ENCODE measurements around the gene GRK4.
"Not testable (repeated sequence)": the region's sequence is repeated elsewhere in the genome, so short reads cannot be mapped to it uniquely, and the experiment has no call there.

GRK4 gene

DNA sequence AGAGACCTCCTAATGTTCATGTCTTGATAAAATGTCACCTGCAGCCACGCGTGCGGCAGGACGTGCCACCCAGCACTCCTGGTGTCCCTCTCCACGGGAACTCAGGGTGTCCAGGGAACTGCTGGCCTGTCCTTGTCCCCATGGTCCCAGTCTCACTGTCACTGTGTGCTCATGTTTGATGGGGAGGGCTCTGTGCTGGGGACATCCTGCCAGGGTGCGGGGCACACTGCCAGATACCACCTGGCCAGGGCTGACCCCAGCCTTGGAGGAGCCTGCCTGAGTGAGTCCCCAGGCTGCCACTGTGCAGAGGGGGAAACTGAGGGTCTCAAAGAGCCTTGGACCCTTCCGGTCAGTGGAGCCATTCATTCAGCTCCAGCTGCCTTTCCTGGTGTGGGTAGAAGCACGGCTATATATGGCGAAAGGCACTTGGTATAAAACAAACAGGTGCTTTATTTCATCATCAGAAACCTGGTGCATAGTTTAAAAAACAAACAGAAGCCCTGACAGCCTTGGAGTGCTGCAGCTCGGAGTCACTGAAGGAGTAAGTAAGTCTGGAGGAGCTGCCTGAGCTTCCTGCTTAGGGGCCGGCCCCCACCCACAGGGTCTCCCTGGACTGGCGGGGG is 33.1 kb upstream of the GRK4 start:
- DNase-seq (ENCODE audit: low read depth, low spot score) = no peak
- H3K4me3 ChIP-seq (ENCODE audit: low read length) = no peak overlapping the region

DNA sequence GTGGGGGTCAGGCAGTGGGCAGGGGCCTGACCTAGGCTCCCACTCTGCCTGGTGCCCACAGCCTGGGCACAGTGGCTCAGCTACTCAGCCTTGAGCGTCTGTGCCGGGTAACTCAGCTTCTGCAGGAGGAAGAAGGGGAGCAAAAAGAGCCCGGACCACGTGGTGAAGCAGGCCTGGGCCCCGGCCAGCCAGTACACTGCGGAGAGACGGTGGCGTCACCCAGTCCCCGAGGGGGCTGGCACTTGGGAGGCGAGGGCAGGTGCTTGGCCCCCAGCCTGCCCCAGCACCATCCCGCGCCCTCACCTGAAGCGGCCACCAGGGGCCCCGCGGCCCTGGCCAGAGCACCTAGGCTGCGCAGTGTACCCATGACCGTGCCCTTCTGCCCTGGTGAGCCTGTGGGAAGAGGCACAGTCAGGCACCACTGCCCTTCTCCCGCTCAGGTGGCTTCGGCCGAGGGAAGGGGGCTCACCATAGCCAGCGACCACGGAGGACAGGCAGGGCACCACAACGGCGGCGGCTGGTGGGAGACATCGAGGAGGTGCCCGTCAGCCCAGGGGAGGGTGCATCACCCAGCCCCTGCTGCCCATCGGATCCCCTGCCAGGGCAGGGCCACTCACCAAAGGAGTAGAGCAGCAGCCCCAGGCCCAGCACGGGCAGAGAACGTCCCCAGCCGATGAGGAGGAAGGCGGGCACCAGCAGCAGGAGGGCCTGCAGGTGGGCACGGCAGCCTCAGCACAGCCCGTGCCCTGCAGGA is 32.4 kb upstream of the GRK4 start:
- no peak for DNase-seq (ENCODE audit: low read depth, low spot score)
- H3K4me3 ChIP-seq (ENCODE audit: low read length) = no peak overlapping the region

DNA sequence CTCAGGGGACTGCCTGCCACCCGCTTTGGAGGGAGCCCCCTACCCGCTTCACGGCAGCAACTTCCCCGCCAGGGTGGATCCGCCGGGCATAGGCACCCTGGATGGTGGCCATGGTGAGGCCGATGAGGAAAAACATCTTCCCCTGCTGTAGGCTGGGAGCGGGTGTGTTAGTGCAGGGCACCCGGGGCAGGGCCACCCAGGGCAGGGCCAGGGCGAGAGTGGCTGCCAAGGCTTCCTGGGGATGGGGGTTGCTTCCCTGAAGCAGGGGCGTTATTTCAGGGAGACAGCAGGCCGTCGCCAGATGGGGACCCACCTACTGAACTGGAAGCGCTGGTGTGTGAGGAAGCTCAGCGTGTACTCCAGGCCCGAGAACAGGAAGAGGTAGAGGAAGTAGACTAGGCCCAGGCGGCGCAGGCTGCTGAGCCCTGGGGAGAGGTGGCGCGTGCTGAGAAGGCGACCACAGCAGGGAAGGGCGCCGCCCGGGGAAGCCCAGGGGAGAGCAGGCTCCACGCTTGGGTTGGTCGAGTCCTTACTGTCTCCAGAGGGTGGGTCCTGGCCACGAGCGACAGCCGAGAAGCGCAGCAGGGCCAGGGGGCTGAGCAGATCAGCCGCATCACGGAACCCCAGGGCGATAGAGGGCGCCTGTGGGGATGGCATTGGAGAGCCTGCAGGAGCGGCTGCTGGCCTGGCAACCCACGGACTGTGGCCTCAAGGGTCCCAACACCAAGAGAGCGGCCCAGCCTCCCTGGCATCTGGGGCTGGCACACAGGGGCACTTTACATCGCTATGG is 31.7 kb upstream of the GRK4 start:
- DNase-seq (ENCODE audit: low read depth, low spot score) = no peak
- no peak overlapping the region for H3K4me3 ChIP-seq (ENCODE audit: low read length)

DNA sequence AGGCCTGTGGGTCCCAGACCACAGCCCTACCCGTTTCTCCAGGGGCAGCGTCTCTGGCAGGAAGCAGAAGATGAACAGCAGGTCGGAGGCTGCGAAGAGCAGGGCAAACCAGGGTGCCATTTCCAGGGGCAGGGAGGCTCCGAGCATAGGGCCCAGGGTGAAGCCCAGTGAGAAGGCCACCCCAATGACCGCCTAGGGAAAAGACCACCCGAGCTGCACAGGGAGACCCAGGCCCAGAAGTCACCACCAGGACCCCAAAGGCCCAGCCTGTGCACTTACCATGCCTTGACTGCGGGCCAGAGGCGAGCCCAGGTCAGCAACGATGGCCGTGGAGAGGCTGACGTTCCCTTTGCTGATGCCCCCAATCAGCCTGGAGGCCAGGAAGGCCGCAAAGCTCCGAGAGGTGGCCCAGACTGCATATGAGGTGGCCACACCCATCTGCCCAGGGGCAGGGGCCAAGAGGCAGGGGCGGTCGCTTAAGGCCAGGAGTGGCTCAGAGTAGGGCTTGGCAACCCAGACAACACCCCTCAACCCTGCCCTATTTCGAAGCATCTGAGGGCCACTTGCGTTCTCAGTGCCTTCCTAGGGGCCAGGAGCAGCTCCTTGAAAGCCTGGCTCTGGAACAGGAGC is 30.9 kb upstream of the GRK4 start:
- DNase-seq (ENCODE audit: low read depth, low spot score) = no peak
- no peak overlapping the region for H3K4me3 ChIP-seq (ENCODE audit: low read length)

DNA sequence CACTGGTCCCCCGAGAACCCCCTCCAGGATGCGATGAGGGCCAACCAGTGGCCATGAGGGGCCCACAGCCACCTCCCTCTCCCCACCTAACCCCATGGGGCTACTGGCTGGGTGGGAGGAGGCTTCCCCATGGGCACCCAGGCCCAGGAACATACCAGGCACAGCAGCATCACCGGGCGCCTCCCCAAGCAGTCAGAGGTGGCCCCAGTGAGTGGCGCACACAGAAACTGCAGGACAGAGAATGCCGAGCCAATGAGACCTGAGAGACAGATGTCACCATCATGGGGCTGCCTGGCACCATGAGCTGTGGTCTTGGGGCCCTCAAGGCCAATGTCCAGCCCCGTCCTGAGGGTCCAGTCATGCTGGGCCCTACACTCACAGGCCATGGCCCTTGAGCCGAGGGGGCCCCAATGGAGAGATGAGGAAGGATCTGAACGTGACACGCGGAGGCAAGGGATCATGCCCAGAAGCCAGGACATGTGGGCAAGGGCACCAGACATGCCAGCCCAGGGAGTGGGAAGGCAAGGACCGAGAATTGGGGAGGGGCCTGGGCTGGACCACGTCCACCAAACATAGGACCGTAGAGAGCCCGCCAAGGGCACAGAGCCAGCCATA is 30.3 kb upstream of the GRK4 start:
- H3K4me3 ChIP-seq (ENCODE audit: low read length) = no peak overlapping the region
- no peak for DNase-seq (ENCODE audit: low read depth, low spot score)

DNA sequence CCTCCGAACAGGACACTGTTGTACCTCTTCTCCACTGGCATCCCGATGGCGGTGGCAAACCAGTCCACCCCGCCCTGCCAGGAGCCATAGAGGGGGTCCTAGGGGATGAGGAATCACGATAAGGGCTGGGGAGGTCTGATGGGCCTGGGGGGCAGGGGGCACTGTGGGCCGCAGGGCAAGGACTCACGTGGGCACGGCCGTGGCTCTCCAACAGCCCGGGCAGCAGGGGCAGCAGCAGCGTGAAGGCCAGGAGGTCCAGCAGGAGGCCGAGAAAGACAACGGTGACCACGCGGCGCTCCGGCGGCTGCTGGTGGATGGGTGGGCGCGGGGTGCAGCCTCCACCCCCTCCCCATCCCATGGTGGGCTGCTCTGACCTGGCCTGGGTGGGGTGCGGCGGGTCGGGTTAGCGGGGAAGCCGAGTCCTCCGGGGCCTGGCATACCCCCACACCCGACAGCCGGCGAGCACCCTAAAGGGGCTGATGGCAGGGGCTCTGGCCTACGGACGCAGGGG is 29.8 kb upstream of the GRK4 start:
- DNase-seq (ENCODE audit: low read depth, low spot score) = no peak
- peak overlapping the region; percentile 57 for H3K4me3 ChIP-seq (ENCODE audit: low read length)

DNA sequence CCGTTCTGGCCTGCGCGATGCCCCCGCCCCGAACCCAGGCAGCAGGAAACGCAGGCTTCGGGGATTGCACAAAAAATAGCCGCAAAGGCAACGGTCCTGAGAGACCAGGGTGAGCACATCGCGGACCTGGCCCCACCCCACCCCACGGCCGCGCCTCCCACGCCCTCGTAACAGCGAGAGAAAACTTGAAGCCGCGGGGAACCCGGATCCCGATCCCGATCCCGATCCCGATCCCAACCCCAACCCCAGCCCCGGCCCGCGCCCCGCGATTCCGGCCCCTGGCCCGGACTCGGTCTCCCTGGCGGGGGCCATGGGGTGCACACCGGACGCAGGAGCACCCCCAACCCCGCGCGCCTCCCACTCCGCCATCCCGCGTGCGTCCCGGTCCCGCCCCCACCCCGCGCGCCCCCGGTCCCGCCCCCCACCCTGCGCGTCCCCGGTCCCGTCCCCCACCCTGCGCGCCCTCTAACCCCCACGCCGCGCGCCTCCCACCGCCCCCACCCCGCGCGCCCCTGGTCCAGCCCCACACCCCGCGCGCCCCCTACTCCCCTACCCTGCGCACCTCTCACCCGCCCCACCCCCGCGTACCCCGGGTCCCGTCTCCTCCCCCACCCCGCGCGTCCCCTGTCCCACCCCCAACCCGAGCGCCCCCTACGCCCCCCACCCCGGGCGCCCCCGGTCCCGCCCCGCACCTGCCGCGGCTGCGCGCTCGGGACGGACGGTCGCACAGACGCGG is 29.1 kb upstream of the GRK4 start:
- H3K4me3 ChIP-seq (ENCODE audit: low read length) = peak overlapping the region; percentile 86
- DNase-seq (ENCODE audit: low read depth, low spot score) = no peak

DNA sequence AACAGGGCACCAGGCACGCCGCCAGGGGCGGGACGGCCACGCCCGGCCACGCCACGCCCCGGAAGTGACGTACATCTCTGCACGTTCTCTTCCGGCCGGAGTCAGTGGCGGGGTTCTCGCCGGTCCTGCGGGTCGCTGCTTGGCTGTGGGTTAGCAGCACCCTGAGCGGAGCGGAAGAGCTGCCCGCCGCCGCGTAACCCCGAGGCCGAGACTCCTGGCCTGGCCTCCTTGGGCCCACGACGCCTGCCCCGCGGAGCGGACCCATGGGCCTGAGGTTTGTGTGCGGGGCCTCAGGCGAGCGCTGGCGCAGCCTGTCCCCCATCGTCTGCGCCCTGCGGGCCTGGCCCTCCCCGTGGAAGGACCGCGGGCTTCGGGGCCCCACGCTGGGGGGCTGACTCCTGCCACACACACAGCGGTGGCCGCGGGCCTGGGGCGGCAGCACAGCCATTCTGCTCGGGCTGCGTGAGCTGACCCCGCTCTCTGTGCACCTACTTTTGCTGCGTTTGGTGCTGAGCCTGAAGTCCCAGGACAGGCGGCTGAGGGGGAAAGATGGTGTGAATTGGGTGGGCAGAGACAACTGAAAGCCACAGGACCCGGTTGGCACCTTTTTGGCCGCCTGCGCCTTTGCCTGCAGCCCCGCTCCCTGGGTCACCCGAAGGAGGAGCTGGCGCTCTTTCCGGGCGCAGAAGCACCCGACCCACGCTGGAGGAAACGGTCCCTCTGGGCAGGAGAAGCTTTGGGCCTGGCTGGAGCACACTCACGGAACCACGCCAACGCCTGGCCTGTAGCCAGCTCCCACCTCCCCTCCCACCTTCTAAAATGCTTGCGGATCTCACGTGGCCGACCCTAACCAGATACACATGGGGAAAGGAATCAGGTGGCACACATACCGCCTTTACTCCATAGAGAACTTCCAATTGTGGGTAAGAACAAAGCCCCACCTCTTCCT is 28.3 kb upstream of the GRK4 start:
- peak overlapping the region; percentile 86 for H3K4me3 ChIP-seq (ENCODE audit: low read length)
- peak; percentile 85 for DNase-seq (ENCODE audit: low read depth, low spot score)

DNA sequence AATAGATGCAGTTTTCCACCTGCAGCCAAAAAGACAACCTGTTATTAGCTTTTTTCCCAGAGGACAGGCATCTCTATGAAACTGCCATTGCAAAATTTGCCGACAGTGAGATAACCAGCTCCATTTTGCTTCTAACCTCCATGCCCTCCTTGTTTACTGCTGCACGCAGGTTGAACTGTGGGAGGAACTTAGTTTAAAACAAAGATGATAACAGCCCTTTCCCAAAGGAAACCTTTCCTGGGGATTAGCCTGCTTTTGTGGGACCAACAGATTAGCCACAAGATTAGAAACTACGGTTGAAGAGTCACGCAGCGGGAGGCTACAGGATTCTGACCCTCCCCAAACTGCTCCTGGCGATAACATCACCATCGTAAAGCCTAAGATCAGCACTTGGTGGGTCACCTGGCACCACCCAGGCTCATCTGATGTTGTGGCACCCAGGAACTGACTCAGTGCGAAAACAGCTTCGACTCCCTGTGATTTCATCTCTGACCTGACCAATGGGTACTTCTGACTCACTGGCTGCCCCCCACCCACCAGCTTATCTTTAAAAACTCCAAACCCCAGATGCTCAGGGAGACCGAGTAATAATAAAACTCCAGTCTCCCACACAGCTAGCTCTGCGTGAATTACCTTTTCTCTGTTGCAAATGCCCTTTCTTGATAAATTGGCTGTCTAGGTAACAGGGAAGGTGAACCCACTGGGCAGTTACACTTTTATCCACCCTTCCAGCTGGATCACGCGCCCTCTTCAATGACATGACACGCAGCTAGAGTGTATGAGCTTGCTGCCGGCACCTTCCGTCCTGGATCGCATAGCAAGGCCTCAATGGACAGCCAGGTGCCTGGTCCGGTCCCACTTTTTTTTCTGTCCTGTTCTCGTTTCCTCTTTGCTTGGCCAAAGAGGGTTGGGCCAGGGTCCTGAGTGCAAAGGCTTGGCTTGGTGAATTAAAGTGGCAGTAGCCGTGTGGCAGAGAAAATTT is 27.3 kb upstream of the GRK4 start:
- DNase-seq (ENCODE audit: low read depth, low spot score) = no peak
- H3K4me3 ChIP-seq (ENCODE audit: low read length) = peak overlapping the region; percentile 86

DNA sequence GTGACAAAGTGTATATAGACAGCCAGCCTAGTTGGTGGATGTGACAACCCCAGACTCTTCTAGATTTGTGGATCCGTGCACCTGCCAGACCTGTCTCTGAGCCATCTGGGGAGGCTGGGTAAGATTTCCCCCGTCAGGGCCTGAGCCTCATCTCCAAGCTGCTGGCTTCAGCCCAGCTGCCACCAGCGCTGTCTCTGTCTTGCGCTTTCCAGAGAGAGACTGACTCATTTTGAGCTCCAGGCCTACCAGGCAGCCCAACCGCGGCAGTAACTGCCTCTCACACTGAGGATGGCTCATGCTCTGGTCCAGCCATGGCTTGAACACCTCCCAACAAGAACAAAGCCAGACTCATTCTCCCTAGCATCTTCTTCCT is 26.6 kb upstream of the GRK4 start:
- DNase-seq (ENCODE audit: low read depth, low spot score) = no peak
- H3K4me3 ChIP-seq (ENCODE audit: low read length) = no peak overlapping the region

DNA sequence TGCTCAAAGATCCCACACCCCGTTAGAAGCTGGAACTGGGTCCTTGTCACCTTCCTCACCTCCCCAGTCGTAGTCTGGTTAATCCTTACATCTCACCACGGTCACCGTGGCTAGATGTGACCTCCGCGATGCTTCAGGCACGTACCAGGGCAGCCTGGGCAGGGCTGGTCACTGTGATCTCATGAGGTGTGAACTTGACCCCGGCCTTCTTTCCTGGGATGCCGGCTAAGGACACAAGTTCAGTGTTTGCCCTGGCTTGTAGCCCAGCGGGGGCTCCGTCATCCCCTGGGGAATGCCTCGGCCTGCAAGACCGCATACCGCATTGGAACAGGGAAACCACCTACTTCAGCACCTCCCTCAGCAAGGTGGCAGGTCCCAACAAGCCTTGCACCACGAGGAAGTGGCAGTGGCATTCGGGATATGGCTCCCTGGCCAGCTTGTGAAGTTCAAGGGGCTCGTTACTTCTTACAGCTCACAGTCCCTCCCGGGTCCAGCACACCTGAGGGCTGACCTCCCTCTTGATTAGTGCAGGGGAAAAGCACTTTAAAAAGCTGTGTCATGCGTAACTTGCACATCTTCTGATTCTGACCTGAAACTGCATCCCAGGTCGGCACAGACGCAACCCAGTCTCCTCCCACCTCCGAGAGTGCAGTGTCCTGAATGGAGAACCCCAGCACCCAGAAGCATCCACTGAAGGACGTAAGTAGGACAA is 26.1 kb upstream of the GRK4 start:
- H3K4me3 ChIP-seq (ENCODE audit: low read length) = no peak overlapping the region
- no peak for DNase-seq (ENCODE audit: low read depth, low spot score)

DNA sequence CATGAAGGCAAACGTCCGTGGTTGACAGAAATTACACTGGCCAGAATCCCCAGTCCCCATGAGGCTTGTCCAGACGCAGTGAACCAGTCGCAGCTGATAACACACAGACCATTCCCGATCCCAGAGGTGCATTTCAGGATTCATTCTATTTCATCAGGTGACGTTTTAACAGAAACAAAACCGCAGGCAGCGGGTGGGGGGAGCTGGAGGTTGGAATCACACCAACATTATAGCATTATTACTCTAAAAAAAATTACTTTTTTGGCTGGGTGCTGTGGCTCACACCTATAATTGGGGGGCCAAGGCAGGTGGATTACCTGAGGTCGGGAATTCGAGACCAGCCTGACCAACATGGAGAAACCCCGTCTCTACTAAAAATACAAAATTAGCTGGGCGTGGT is 25.4 kb upstream of the GRK4 start:
- no peak for DNase-seq (ENCODE audit: low read depth, low spot score)
- H3K4me3 ChIP-seq (ENCODE audit: low read length) = no peak overlapping the region

DNA sequence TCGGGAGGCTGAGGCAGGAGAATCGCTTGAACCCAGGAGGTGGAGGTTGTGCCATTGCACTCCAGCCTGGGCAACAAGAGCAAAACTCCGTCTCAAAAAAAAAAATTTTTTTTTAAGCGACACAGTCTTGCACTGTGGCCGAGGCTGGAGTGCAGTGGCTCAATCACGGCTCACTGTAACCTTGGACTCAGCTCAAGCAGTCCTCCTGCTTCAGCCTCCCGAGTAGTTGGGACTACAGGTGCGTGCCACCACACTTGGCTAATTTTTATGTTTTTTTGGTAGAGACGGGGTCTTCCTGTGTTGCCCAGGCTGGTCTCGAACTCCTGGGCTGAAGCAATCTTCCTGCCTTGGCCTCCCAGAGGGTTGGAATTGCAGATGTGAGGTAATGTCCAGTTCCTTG is 25.0 kb upstream of the GRK4 start:
- H3K4me3 ChIP-seq (ENCODE audit: low read length); DNase-seq (ENCODE audit: low read depth, low spot score): not testable (repeated sequence)

DNA sequence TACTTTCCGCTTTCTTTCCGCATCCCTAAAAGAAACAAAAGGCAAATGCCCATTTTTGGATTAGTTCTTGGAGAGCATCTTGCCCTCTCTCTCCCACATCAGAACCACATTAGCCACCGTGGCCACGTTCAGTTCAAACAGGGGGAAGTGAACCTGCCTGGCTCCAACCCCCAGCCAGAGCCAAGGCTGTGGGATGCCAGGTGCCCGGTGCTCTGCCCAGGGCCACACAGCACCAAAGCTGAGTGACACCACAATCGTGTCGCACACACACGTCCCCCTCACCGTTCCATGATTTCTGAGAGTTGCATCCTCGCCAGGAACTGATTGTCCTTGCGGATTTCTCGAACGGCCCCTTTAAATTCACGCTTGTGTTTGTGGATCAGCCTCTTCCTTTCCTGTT is 24.5 kb upstream of the GRK4 start:
- no peak for DNase-seq (ENCODE audit: low read depth, low spot score)
- no peak overlapping the region for H3K4me3 ChIP-seq (ENCODE audit: low read length)

DNA sequence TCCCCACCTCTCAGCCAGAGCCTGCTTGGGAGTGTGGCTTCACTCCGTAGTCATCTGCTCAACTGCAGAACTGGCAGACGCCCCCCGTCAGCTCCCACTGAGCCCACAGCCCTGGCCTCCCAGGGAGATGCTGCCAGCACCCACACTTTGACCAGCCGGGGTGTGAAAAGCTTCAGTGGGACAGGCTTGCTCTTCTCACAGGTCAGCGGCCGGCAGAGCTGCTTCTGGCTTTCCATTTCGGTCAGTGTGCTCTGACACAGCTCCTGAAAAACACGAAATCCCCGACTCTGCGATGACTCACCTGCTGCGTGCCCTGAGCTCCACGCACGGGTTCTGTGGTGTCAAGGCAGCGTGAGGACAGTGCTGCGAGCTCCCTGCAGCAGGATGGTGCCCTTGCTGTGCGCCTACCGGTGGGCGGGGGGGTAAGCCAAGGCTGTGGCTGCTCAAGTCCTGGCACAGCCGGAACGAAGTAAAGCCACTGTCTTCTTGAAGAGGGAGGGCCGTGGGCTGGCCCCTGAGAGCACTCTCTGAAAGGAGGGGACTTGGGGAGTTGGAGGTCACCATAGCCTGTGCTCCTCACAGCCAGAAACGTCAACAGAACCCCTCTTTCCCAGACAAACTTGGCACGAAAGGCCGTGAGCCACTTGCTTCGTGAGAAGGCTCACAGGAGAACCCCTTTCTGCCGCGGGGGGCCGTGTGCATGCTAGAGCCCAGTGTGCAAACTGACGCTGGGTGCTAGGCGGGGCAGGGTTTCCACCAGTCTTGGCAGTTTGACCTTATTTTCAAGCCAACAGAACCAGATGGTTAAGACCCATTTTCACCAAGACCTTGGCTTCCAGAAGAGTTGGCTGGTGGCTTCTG is 23.8 kb upstream of the GRK4 start:
- DNase-seq (ENCODE audit: low read depth, low spot score) = no peak
- no peak overlapping the region for H3K4me3 ChIP-seq (ENCODE audit: low read length)
